T-helper 1 cell treated with Interleukin-12 subunit alpha and Interleukin-12 subunit beta and Interleukin-4 antibody, amounts not matched to agents 30 μg/mL and 1 μg/mL, for 36 hours (primary cell): ENCODE measurements around the gene ACTC1.
"Not testable (repeated sequence)": the region's sequence is repeated elsewhere in the genome, so short reads cannot be mapped to it uniquely, and the experiment has no call there.

Source experiments
- H3K27ac Mint-ChIP-seq: one replicate; pipeline ENCODE4 v1.8.0; 2021; ENCODE audit warnings: mild to moderate bottlenecking, mixed read lengths
- H3K27me3 Mint-ChIP-seq: one replicate; pipeline ENCODE4 v1.8.0; 2021; ENCODE audit warnings: low read depth, mixed read lengths
- H3K36me3 Mint-ChIP-seq: one replicate; pipeline ENCODE4 v1.8.0; 2021; ENCODE audit warnings: low read depth, mixed read lengths
- H3K4me1 Mint-ChIP-seq: one replicate; pipeline ENCODE4 v1.8.0; 2021; ENCODE audit warnings: low read depth, mixed read lengths
- H3K4me3 Mint-ChIP-seq: one replicate; pipeline ENCODE4 v1.8.0; 2021; ENCODE audit warnings: mild to moderate bottlenecking, moderate library complexity, mixed read lengths
- H3K9me3 Mint-ChIP-seq: one replicate; pipeline ENCODE4 v1.8.0; 2021; ENCODE audit warnings: mixed read lengths

Gene ACTC1

GRCh38 chr15:34795267-34796081, at the start of gene ACTC1:
TSS of gene ACTC1 (minus strand) at chr15:34795549. CDS start at chr15:34794808, 741 bp downstream.
- H3K36me3 Mint-ChIP-seq = no peaks in the 10 kb centered on the region
- peaks cover 60% of the 10 kb centered on the region for H3K27me3 Mint-ChIP-seq
- no peaks in the 10 kb centered on the region for H3K9me3 Mint-ChIP-seq
- no peak within 1 kb of the TSS for H3K4me3 Mint-ChIP-seq
- H3K4me1 Mint-ChIP-seq = no peaks in the 10 kb centered on the region
- H3K27ac Mint-ChIP-seq = no peak within 1 kb of the TSS

GRCh38 chr15:34841262-34841725, 45.9 kb upstream of the ACTC1 start:
- H3K4me1 Mint-ChIP-seq = no peaks in the 10 kb centered on the region
- no peaks in the 10 kb centered on the region for H3K9me3 Mint-ChIP-seq
- H3K27me3 Mint-ChIP-seq = no peaks in the 10 kb centered on the region
- no peak overlapping the region for H3K4me3 Mint-ChIP-seq
- no peaks in the 10 kb centered on the region for H3K36me3 Mint-ChIP-seq
- H3K27ac Mint-ChIP-seq = no peak overlapping the region

- Mint-ChIP-seq H3K4me3 (no peak overlapping the region), H3K27ac (no peak overlapping the region), H3K27me3 (peaks cover 10% of the 10 kb centered on the region), H3K4me1 (no peaks in the 10 kb centered on the region), H3K9me3 (no peaks in the 10 kb centered on the region), H3K36me3 (no peaks in the 10 kb centered on the region)
Measured at GRCh38 chr15:34838282-34838681, 42.9 kb upstream of the ACTC1 start.

- no peaks in the 10 kb centered on the region for H3K9me3 Mint-ChIP-seq
Measured at GRCh38 chr15:34837246-34838016, 42.1 kb upstream of the ACTC1 start.

GRCh38 chr15:34828145-34828911, 33.0 kb upstream of the ACTC1 start:
- Mint-ChIP-seq H3K4me1 (no peaks in the 10 kb centered on the region), H3K36me3 (no peaks in the 10 kb centered on the region), H3K4me3 (no peak overlapping the region), H3K9me3 (no peaks in the 10 kb centered on the region), H3K27ac (no peak overlapping the region), H3K27me3 (peaks cover 21% of the 10 kb centered on the region)

More at GRCh38 chr15:34837246-34838016, 42.1 kb upstream of the ACTC1 start:
- Mint-ChIP-seq H3K27ac (no peak overlapping the region), H3K4me3 (no peak overlapping the region), H3K36me3 (no peaks in the 10 kb centered on the region), H3K4me1 (no peaks in the 10 kb centered on the region), H3K27me3 (peaks cover 10% of the 10 kb centered on the region)

- no peaks in the 10 kb centered on the region for H3K9me3 Mint-ChIP-seq
- H3K4me3 Mint-ChIP-seq = no peak overlapping the region
- H3K27me3 Mint-ChIP-seq = peaks cover 28% of the 10 kb centered on the region
- no peak overlapping the region for H3K27ac Mint-ChIP-seq
- H3K36me3 Mint-ChIP-seq = no peaks in the 10 kb centered on the region
- H3K4me1 Mint-ChIP-seq = no peaks in the 10 kb centered on the region
Measured at GRCh38 chr15:34821831-34822230, 26.5 kb upstream of the ACTC1 start.

- Mint-ChIP-seq H3K9me3 (no peaks in the 10 kb centered on the region), H3K27me3 (peaks cover 20% of the 10 kb centered on the region), H3K4me3 (no peak overlapping the region), H3K36me3 (no peaks in the 10 kb centered on the region), H3K4me1 (no peaks in the 10 kb centered on the region), H3K27ac (no peak overlapping the region)
Measured at GRCh38 chr15:34820110-34820509, 24.8 kb upstream of the ACTC1 start.

- no peak overlapping the region for H3K27ac Mint-ChIP-seq
- no peaks in the 10 kb centered on the region for H3K9me3 Mint-ChIP-seq
- no peak overlapping the region for H3K4me3 Mint-ChIP-seq
- no peaks in the 10 kb centered on the region for H3K4me1 Mint-ChIP-seq
- H3K27me3 Mint-ChIP-seq = peaks cover 16% of the 10 kb centered on the region
- H3K36me3 Mint-ChIP-seq = no peaks in the 10 kb centered on the region
Measured at GRCh38 chr15:34818526-34818925, 23.2 kb upstream of the ACTC1 start.

GRCh38 chr15:34815836-34816235, 20.5 kb upstream of the ACTC1 start:
- Mint-ChIP-seq H3K4me3 (no peak overlapping the region), H3K27me3 (peaks cover 21% of the 10 kb centered on the region)

GRCh38 chr15:34813446-34814190, 18.3 kb upstream of the ACTC1 start:
- Mint-ChIP-seq H3K36me3 (no peaks in the 10 kb centered on the region), H3K9me3 (no peaks in the 10 kb centered on the region), H3K4me1 (no peaks in the 10 kb centered on the region), H3K27ac (no peak overlapping the region), H3K27me3 (peaks cover 15% of the 10 kb centered on the region), H3K4me3 (no peak overlapping the region)

More at GRCh38 chr15:34815836-34816235, 20.5 kb upstream of the ACTC1 start:
- Mint-ChIP-seq H3K9me3 (no peaks in the 10 kb centered on the region), H3K36me3 (no peaks in the 10 kb centered on the region), H3K27ac (no peak overlapping the region), H3K4me1 (no peaks in the 10 kb centered on the region)

- H3K27me3 Mint-ChIP-seq = peaks cover 15% of the 10 kb centered on the region
- H3K9me3 Mint-ChIP-seq = not testable (repeated sequence)
Measured at GRCh38 chr15:34812868-34813365, 17.6 kb upstream of the ACTC1 start.

GRCh38 chr15:34812369-34812768, 17.0 kb upstream of the ACTC1 start:
- no peaks in the 10 kb centered on the region for H3K4me1 Mint-ChIP-seq
- H3K27ac Mint-ChIP-seq = no peak overlapping the region
- H3K9me3 Mint-ChIP-seq = no peaks in the 10 kb centered on the region
- peaks cover 11% of the 10 kb centered on the region for H3K27me3 Mint-ChIP-seq
- H3K4me3 Mint-ChIP-seq = no peak overlapping the region
- no peaks in the 10 kb centered on the region for H3K36me3 Mint-ChIP-seq

More at GRCh38 chr15:34812868-34813365, 17.6 kb upstream of the ACTC1 start:
- H3K27ac Mint-ChIP-seq, H3K36me3 Mint-ChIP-seq, H3K4me1 Mint-ChIP-seq, H3K4me3 Mint-ChIP-seq: not testable (repeated sequence)

- no peak overlapping the region for H3K4me3 Mint-ChIP-seq
- H3K9me3 Mint-ChIP-seq = no peaks in the 10 kb centered on the region
- H3K36me3 Mint-ChIP-seq = no peaks in the 10 kb centered on the region
- no peak overlapping the region for H3K27ac Mint-ChIP-seq
- H3K4me1 Mint-ChIP-seq = no peaks in the 10 kb centered on the region
- peaks cover 9% of the 10 kb centered on the region for H3K27me3 Mint-ChIP-seq
Measured at GRCh38 chr15:34810443-34811129, 15.2 kb upstream of the ACTC1 start.
